Raji (cell line): ENCODE measurements around the gene NAALADL2.

ENCODE experiments used
- POLR2A ChIP-seq: IDR thresholded peaks from 2 replicates; pipeline ENCODE4 v1.6.1; 2011; ENCODE audit warnings: low read depth, low read length, control low read depth; ENCODE audit not compliant: insufficient read depth

Gene NAALADL2

GRCh38 chr3:174859114-174859735, at the start of gene NAALADL2:
TSS of gene NAALADL2 (plus strand) at chr3:174859334.
- no peak for TF ChIP-seq POLR2A

GRCh38 chr3:174810254-174810653, 48.9 kb upstream of the NAALADL2 start:
- no peak for TF ChIP-seq POLR2A

GRCh38 chr3:174812172-174812862, 46.8 kb upstream of the NAALADL2 start:
- TF ChIP-seq POLR2A: no peak

- TF ChIP-seq POLR2A: no peak
Observed at GRCh38 chr3:174815750-174816149, 43.4 kb upstream of the NAALADL2 start.

GRCh38 chr3:174820885-174821284, 38.2 kb upstream of the NAALADL2 start:
- no peak for TF ChIP-seq POLR2A

GRCh38 chr3:174821477-174821876, 37.7 kb upstream of the NAALADL2 start:
- no peak for TF ChIP-seq POLR2A

- TF ChIP-seq POLR2A: no peak
Observed at GRCh38 chr3:174822320-174822719, 36.8 kb upstream of the NAALADL2 start.

- TF ChIP-seq POLR2A: no peak
Observed at GRCh38 chr3:174826069-174826468, 33.1 kb upstream of the NAALADL2 start.

GRCh38 chr3:174844746-174845145, 14.4 kb upstream of the NAALADL2 start:
- TF ChIP-seq POLR2A: no peak

- TF ChIP-seq POLR2A: no peak
Observed at GRCh38 chr3:174846055-174846454, 13.1 kb upstream of the NAALADL2 start.

- TF ChIP-seq POLR2A: no peak
Observed at GRCh38 chr3:174854987-174855386, 4.1 kb upstream of the NAALADL2 start.

- TF ChIP-seq POLR2A: no peak
Observed at GRCh38 chr3:174857301-174857700, 1.8 kb upstream of the NAALADL2 start.

- TF ChIP-seq POLR2A: no peak
Observed at GRCh38 chr3:174858353-174858752, 781 bp upstream of the NAALADL2 start.

GRCh38 chr3:174859756-174860155, 622 bp downstream of the NAALADL2 start:
- TF ChIP-seq POLR2A: no peak

GRCh38 chr3:174862101-174862500, 3.0 kb downstream of the NAALADL2 start:
- TF ChIP-seq POLR2A: no peak

GRCh38 chr3:174862666-174863065, 3.5 kb downstream of the NAALADL2 start:
- TF ChIP-seq POLR2A: no peak

- TF ChIP-seq POLR2A: no peak
Observed at GRCh38 chr3:174863488-174863887, 4.4 kb downstream of the NAALADL2 start.

GRCh38 chr3:174869448-174869847, 10.3 kb downstream of the NAALADL2 start:
- TF ChIP-seq POLR2A: no peak
